GM12891 (cell line): ENCODE results near the gene TAOK3.
A peak's percentile ranks its signal among the peaks of the same experiment; 100 is the strongest.

Experiments
- DNase-seq: peaks from one replicate; pipeline ENCODE4 v3.0.0; 2011; ENCODE audit warnings: low spot score; ENCODE audit not compliant: insufficient read length
- FAIRE-seq: peaks from 2 replicates; lab custom pipeline; 2011; peaks lifted over from hg19 to GRCh38; lab: Jason Lieb, UNC
- PAX5 ChIP-seq: IDR thresholded peaks from 2 replicates; pipeline ENCODE4 v1.6.1; 2011; ENCODE audit warnings: low read length, moderate library complexity, mild to moderate bottlenecking; ENCODE audit not compliant: insufficient read depth, severe bottlenecking
- POLR2A ChIP-seq: IDR thresholded peaks from 2 replicates; pipeline ENCODE4 v1.6.1; 2011; ENCODE audit warnings: low read depth, low read length, control low read depth
- POLR2AphosphoS5 ChIP-seq: IDR thresholded peaks from 2 replicates; pipeline ENCODE4 v1.6.1; 2011; ENCODE audit warnings: low read depth, low read length, control low read depth
- POU2F2 ChIP-seq: IDR thresholded peaks from 2 replicates; pipeline ENCODE4 v1.6.1; 2011; ENCODE audit warnings: low read depth, mild to moderate bottlenecking, control low read depth, low read length, moderate library complexity
- SPI1 ChIP-seq: IDR thresholded peaks from 2 replicates; pipeline ENCODE4 v1.6.1; 2011; ENCODE audit warnings: low read depth, low read length, control low read depth
- TAF1 ChIP-seq: IDR thresholded peaks from 2 replicates; pipeline ENCODE4 v1.6.1; 2011; ENCODE audit warnings: low read depth, low read length, control low read depth

The TAOK3 gene

GRCh38 chr12:118127867-118128266 is 244.8 kb downstream of the TAOK3 start:
- no peak for FAIRE-seq
- DNase-seq = no peak
- no peak for TF ChIP-seq POLR2AphosphoS5
- TF ChIP-seq POU2F2 = no peak
- TF ChIP-seq TAF1 = no peak
- no peak for TF ChIP-seq SPI1
- TF ChIP-seq POLR2A = no peak
- no peak for TF ChIP-seq PAX5

- TF ChIP-seq TAF1 = no peak
- TF ChIP-seq PAX5 = no peak
- no peak for TF ChIP-seq POLR2AphosphoS5
- no peak for TF ChIP-seq POU2F2
- DNase-seq (no peak), FAIRE-seq (no peak)
These were observed 246.5 kb downstream of the TAOK3 start for GRCh38 chr12:118126119-118126757.

DNA sequence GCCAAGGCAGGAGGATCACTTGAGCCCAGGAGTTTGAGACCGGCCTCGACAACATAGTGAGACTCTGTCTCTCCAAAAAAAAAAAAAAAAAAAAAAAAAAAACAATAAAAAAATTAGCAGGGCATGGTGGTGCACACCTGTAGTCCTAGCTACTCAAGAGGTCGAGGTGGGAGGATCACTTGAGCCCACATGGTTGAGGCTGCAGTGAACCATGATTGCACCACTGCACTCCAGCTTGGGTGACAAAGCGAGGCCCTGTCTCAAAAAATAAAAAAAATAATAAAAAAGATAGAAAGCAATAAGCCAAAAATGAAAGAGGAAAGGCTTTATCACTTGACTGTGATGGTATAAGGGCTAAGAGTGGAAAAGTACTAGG is 247.0 kb downstream of the TAOK3 start:
- TF ChIP-seq POLR2A = no peak
- no peak for TF ChIP-seq POU2F2
- TF ChIP-seq POLR2AphosphoS5 = no peak
- no peak for TF ChIP-seq TAF1
- TF ChIP-seq PAX5 = no peak
- no peak for TF ChIP-seq SPI1
- no peak for FAIRE-seq
- DNase-seq = no peak

- TF ChIP-seq TAF1 (no peak), POLR2AphosphoS5 (no peak), SPI1 (no peak), POLR2A (no peak), PAX5 (no peak), POU2F2 (no peak)
- FAIRE-seq (no peak), DNase-seq (no peak)
These were observed 248.3 kb downstream of the TAOK3 start for GRCh38 chr12:118124333-118124874.

GRCh38 chr12:118122264-118122663 is 250.4 kb downstream of the TAOK3 start:
- FAIRE-seq = no peak
- TF ChIP-seq POLR2A (no peak), PAX5 (no peak), TAF1 (no peak), SPI1 (no peak), POLR2AphosphoS5 (no peak), POU2F2 (no peak)
- DNase-seq = no peak

GRCh38 chr12:118120579-118121363 is 251.9 kb downstream of the TAOK3 start:
- DNase-seq = peak; percentile 67
- TF ChIP-seq POU2F2 = no peak
- TF ChIP-seq TAF1 = no peak
- no peak for TF ChIP-seq PAX5
- no peak for TF ChIP-seq POLR2A
- no peak for TF ChIP-seq POLR2AphosphoS5
- no peak for FAIRE-seq

GRCh38 chr12:118119449-118119879 is 253.2 kb downstream of the TAOK3 start:
- TF ChIP-seq TAF1 = no peak
- TF ChIP-seq POLR2AphosphoS5 = no peak
- no peak for TF ChIP-seq POU2F2
- TF ChIP-seq SPI1 = no peak
- TF ChIP-seq POLR2A = no peak
- no peak for TF ChIP-seq PAX5
- DNase-seq = no peak
- FAIRE-seq = no peak

DNA sequence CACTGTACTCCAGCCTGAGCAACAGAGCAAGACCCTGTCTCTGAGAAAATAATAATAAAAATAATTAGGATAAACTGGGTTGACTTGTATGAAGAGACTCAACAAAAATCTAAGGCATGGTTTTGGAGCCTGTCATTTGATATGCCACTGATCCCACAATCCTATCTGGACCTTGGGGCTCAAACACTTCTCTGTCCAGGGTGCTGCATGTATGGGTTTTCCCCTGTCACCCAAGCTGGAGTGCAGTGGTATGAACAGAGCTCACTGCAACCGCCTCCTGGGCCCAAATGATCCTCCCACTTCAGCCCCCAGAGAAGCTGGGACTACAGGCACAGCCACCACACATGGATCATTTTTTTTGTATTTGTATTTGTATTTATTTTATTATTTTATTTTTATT is 263.6 kb downstream of the TAOK3 start:
- TF ChIP-seq TAF1 (no peak), POU2F2 (no peak), POLR2A (no peak), POLR2AphosphoS5 (no peak), SPI1 (no peak), PAX5 (no peak)
- no peak for FAIRE-seq

GRCh38 chr12:118107694-118108093 is 265.0 kb downstream of the TAOK3 start:
- no peak for DNase-seq
- no peak for FAIRE-seq
- no peak for TF ChIP-seq POU2F2
- TF ChIP-seq POLR2A = no peak
- TF ChIP-seq SPI1 = no peak
- no peak for TF ChIP-seq POLR2AphosphoS5
- no peak for TF ChIP-seq TAF1

More for the DNA sequence above, 263.6 kb downstream of the TAOK3 start:
- no peak for DNase-seq
